Fibroblast of the aortic adventitia (primary cell): ENCODE data around the gene ALG14. TPM values are rescaled to one million over a fixed set of nuclear protein-coding genes. Genes with fewer than 3 reads are reported as not detected.

Source experiments
- DNase-seq: peaks from one replicate; pipeline ENCODE4 v3.0.0-alpha.2; 2010; ENCODE audit warnings: low read depth
- H3K4me3 ChIP-seq: 2 replicates; pipeline ENCODE4 v1.5.1; 2011; ENCODE audit warnings: low read depth, mild to moderate bottlenecking, control low read depth, low read length, moderate library complexity
- total RNA-seq: library from RNA; depleted of rRNA; stranded (reverse); fragments of >200 nt; gene quantifications from 2 replicates; pipeline ENCODE4 v1.2.3, GENCODE V29; 2012; ENCODE audit warnings: low replicate concordance
- TF ChIP-seq, protein P1 (sequence below): IDR thresholded peaks from 2 replicates; pipeline ENCODE4 v1.5.1; 2011; ENCODE audit warnings: mild to moderate bottlenecking, low read length, control low read depth, inconsistent platforms; ENCODE audit not compliant: insufficient read depth

ALG14 gene
- total RNA-seq, 1 donor, result 2.4 TPM

- TF ChIP-seq, protein P1, sequence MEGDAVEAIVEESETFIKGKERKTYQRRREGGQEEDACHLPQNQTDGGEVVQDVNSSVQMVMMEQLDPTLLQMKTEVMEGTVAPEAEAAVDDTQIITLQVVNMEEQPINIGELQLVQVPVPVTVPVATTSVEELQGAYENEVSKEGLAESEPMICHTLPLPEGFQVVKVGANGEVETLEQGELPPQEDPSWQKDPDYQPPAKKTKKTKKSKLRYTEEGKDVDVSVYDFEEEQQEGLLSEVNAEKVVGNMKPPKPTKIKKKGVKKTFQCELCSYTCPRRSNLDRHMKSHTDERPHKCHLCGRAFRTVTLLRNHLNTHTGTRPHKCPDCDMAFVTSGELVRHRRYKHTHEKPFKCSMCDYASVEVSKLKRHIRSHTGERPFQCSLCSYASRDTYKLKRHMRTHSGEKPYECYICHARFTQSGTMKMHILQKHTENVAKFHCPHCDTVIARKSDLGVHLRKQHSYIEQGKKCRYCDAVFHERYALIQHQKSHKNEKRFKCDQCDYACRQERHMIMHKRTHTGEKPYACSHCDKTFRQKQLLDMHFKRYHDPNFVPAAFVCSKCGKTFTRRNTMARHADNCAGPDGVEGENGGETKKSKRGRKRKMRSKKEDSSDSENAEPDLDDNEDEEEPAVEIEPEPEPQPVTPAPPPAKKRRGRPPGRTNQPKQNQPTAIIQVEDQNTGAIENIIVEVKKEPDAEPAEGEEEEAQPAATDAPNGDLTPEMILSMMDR, result no peak
- DNase-seq, result no peak
- no peak overlapping the region for H3K4me3 ChIP-seq
These were observed 102.0 kb downstream of the ALG14 start for GRCh38 chr1:94970783-94971182.

GRCh38 chr1:94969137-94969536 lies 103.6 kb downstream of the ALG14 start:
- TF ChIP-seq, protein P1, result no peak
- no peak overlapping the region for H3K4me3 ChIP-seq
- DNase-seq, result no peak

GRCh38 chr1:94966033-94966432 lies 106.7 kb downstream of the ALG14 start:
- TF ChIP-seq, protein P1, result no peak
- no peak overlapping the region for H3K4me3 ChIP-seq
- DNase-seq, result no peak

GRCh38 chr1:94963864-94964263 lies 108.9 kb downstream of the ALG14 start:
- H3K4me3 ChIP-seq, result no peak overlapping the region
- TF ChIP-seq, protein P1, result no peak
- DNase-seq, result no peak

DNA sequence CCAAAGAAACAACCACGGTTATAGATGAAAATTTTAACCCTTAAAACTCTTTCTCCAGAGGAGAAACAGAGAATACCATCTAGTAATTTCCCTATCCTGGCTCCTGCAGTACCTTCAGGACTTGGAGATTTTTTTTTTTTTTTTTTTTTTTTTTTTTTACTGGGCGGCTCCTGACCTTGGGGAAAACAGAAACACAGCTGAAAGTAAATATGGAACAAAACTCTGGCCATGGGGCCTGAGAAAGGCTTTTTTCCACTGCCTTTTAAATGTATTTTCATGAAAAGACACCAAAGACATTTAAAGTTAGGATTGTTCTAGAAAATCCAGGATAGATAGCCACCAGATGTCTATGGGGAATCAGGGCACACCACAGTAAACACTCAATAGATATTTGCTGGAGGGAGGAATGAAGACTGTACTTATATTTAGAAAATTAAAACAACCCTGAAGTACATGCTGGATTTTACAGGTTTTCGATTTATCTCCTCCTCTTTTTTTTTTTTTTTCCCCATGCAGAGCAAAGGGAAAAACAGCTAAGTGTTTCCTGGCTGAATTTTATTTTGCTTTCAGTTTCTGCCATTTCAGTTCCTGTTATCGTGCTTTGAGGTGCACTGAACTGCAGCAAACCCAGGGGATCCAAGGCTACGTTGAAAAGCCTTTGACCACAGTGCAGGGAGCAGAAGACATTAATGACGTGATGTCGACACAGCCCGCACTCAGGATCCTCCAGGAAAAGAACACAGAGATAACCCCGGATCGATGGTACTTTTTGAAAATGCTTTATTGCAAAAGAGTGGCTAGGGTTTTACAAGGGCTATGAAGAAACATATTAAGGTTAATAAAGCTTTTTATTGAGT lies 110.1 kb downstream of the ALG14 start:
- peak; percentile 63 for DNase-seq
- TF ChIP-seq, protein P1, result no peak

GRCh38 chr1:94961988-94962387 lies 110.8 kb downstream of the ALG14 start:
- no peak for DNase-seq
- H3K4me3 ChIP-seq, result no peak overlapping the region
- TF ChIP-seq, protein P1, result no peak

More for the DNA sequence above, 110.1 kb downstream of the ALG14 start:
- H3K4me3 ChIP-seq, result peak overlapping the region; percentile 60
